Amniotic epithelial cell (primary cell): Measurements from ENCODE around the gene SLC16A9.

Source experiments
- DNase-seq: peaks from one replicate; pipeline ENCODE4 v3.0.0-alpha.2; 2010; ENCODE audit warnings: low read depth

SLC16A9 gene

DNA sequence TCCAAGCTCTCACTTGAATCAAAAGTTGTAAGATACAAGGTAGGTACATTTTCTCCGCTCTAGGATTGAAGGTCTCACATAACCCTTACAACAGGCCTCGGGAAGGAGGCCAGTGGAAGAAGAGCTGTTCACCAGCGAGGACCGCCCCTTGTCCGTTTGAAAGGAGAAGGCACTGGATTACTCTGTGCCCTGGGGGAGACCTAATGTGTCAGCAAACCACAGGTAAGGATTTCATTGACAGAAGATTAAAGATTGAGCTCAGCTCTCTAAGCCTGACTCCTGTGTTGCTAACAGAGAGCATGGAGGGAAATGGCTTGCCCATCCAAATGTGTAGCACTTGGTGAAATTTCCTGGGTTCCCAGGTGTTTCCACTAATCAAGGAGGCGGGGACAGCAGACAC, 81.2 kb downstream of the SLC16A9 start:
- DNase-seq, result no peak

DNA sequence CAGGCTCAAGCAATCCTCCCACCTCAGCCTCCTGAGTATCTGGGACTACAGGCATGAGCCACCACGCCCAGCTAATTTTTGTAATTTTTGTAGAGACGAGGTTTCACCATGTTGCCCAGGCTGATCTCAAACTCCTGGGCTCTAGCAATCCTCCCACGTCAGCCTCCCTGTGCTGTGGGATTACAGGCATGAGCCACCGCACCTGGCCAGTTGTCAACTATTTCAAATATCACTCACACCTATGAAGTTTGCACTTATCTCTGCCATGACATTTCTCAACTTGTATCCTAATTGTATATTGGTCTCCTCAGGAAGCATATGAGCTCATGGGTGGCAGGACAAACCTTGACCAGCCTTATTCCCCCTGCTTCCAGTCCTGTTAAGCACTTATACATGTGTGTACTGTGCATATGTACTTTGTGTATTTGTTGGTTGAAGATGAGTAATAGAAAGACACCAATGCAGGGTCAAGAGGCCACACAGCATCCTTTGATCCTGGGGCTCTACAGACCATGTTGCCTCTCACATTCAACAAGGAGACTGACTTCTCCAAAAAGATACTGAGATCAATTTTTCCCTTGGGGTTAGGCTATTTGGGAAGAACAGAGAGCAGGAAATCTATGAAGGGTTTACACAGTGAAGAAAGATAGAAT, 82.2 kb downstream of the SLC16A9 start:
- DNase-seq, result no peak

- DNase-seq, result no peak
These were observed 83.2 kb downstream of the SLC16A9 start for GRCh38 chr10:59626523-59626869.

DNA sequence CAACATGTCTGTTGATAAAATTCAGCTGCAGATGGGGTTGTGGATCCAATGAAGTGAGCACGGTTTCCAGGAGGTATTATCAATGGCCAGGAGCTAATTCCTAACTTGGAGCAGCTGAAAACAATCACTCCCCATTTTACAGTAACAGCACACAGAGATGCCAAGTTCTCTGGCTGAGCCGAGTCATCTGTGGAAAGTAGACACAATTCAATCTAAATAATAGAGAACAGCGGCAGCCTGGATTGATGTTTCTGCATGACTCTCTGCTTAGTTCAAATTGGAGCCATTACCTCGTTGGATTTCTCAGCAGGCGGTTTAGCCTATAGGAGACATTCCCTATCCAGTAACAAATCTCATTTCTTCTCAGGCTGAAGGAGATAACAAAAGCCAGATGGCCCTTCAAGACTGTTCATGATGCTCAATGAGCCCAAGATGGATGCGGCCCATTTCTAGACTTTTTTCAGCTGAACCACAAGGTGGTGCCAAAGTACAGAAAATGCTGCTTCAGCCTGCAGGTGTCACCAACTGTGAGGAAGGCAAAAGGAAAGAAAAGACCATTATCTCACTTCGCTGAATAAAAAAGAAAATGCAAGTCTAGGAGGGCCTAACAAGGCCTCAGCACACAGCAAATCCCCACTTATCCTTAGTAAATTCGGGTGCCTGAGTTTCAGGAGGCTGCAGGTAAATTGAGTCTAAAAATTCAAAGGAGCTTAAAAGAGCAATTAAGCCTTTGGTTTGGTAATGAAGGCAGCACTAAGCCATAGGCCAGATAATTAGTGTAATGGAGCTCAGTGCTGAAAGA, 83.7 kb downstream of the SLC16A9 start:
- DNase-seq, result peak; percentile 87

GRCh38 chr10:59624951-59625350, 84.7 kb downstream of the SLC16A9 start:
- no peak for DNase-seq

GRCh38 chr10:59624136-59624535, 85.5 kb downstream of the SLC16A9 start:
- DNase-seq, result no peak

DNA sequence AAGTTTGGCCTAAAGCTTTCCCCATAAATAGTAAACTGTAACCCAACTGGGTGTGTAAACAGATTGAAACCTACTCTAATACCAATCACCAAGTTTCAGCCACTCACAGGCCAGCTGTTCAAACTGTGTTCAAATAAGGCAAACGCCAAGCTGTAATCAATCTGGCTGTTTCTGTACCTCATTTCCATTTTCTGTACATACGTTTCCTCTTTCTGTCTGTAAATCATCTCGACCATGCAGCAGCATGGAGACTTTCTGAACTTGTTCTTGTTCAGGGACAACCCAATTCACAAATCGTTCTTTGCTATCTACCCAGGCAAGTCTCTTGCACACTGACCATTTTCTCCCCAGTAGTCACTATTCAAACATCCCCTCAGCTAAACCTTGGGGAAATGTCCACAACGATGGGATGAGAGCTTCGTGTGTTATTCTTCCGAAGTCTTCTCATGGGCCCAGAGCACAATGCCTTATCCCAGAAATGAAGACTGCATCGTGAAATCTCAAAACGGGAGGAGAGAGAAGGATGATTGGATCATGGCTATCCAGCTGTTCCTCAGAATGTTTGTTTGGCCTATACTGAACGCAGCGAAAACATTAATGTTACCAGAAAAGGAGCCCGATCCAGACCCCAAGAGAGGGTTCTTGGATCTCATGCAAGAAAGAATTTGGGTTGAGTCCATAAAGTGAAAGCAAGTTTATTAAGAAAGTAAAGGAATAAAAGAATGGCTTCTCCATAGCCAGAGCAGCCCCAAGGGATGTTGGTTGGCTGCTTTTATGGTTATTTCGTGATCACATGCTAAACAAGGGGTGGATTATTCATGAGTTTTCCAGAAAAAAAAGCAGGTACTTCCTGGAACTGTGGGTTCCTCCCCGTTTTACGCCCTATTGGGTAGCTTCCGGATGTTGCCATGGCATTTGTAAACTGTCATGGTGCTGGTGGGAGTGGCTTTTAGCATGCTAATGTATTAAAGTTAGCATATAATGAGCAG, 86.2 kb downstream of the SLC16A9 start:
- DNase-seq, result no peak

- DNase-seq, result peak; percentile 69
These were observed 87.1 kb downstream of the SLC16A9 start for GRCh38 chr10:59622320-59623132.

DNA sequence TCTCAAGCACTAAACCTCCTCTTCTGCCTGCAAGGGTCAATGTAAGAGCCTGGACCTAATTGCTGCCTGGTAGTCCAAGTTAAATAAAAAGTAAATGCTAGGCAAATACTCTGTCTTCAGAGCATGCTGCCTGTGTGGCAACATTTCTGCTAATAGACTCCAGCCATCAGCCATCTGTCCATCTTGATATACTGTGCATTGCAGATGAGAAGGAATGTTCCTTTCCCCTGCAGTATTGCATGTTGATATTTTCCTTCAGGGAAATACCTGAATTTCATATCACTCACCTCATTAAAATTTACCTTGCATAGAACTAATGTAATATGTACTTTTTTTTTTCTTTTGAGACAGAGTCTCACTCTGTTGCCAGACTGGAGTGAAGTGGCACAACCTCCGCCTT, 87.9 kb downstream of the SLC16A9 start:
- DNase-seq, result no peak

GRCh38 chr10:59618666-59619065, 91.0 kb downstream of the SLC16A9 start:
- no peak for DNase-seq

DNA sequence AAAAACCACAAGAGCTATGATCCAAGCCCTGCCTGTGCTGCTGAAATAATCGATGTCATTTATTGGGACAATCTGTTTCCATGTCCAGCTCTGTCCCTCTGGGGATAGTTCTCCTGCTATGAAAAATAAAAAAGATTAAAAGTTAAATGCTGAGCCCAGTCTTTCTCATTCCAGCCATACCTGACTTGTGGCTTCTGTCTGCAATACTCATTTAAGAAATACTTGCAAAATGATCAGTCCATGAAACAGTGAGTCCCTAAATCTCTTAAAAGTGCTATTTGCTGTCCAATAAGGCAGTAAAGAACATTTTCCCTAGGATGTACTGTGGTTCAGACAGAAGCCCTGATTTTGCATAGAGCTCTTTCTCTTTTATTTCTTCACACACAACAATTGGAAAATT, 91.7 kb downstream of the SLC16A9 start:
- DNase-seq, result no peak

GRCh38 chr10:59611048-59611447, 98.6 kb downstream of the SLC16A9 start:
- no peak for DNase-seq

- no peak for DNase-seq
These were observed 101.7 kb downstream of the SLC16A9 start for GRCh38 chr10:59607970-59608369.

- peak; percentile 28 for DNase-seq
These were observed 103.1 kb downstream of the SLC16A9 start for GRCh38 chr10:59606551-59606961.

DNA sequence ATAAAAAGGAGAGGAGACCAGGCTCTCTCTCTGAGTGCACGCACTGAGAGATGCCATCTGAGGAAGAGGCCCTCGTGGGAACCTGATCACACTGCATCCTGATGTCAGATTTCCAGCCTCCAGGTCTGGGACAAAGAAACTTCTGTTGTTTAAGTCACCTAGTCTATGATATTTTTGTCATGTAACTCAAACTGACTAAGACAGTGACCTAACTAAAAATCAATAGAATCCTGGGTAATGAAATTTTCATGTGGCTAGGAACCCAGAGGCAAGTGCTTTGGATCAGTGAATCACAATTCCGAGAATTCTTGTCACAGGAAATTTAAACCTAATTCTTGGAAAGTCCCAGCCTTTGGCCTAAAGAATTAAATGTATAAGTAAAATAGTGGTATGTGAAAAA, 107.7 kb downstream of the SLC16A9 start:
- no peak for DNase-seq
